SHP77 (cell line): ENCODE data around the gene TMEM119.
"Not testable (repeated sequence)": the region's sequence is repeated elsewhere in the genome, so short reads cannot be mapped to it uniquely, and the experiment has no call there.

ENCODE experiments used
- DNase-seq, 2 experiments: peaks; one replicate each; lab custom pipeline; 2025; lab: John Stamatoyannopoulos, UW

TMEM119 gene

DNA sequence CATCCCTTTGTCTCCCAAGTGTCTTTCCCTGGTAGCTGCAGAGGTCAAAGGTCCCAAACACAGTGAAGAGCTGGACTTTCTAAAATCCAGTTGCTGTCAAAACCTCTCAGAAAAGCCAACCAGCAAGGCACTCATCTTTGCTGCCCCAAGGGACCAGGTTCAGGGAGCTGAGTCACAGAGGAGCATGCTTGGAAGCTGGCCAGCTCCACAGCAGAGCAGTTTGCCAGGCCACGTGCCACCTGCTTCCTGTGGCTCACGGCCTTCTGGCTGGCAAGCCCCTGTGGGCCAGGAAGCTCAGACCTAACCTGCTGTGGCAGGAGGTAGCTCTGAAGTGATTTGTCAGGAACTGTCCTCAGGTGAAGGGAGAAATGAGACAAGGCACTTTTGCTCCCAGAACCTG is 31.9 kb downstream of the TMEM119 start:
- peak; percentile 67 to 92 for DNase-seq

- DNase-seq = no peak
These were observed 32.7 kb downstream of the TMEM119 start for GRCh38 chr12:108565146-108565545.

- DNase-seq = no peak
These were observed 33.2 kb downstream of the TMEM119 start for GRCh38 chr12:108564724-108565123.

DNA sequence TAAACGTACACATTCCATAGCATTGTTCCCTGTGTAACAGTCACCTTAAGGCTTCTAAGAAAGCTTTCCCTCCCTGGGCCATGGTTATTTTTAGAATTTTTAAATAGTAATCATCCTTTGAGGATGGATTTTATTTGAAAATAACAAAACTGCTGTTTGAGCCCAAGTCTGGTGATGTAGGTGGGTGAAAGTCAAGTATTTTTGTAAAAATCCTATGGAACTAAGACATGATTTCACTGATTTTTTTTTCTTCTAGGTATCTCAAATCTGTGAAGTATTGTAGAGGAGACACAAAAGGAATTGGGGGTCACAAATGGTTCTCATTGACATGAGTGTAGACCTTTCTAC is 34.1 kb downstream of the TMEM119 start:
- DNase-seq = no peak

- DNase-seq = peak; percentile 69 to 76
These were observed 34.6 kb downstream of the TMEM119 start for GRCh38 chr12:108563136-108563803.

GRCh38 chr12:108562348-108563135 is 35.3 kb downstream of the TMEM119 start, which contains the start of gene ISCU:
TSS of gene ISCU (plus strand) at chr12:108562596. CDS start at chr12:108562623, 27 bp downstream.
- peak; percentile 89 to 92 for DNase-seq

DNA sequence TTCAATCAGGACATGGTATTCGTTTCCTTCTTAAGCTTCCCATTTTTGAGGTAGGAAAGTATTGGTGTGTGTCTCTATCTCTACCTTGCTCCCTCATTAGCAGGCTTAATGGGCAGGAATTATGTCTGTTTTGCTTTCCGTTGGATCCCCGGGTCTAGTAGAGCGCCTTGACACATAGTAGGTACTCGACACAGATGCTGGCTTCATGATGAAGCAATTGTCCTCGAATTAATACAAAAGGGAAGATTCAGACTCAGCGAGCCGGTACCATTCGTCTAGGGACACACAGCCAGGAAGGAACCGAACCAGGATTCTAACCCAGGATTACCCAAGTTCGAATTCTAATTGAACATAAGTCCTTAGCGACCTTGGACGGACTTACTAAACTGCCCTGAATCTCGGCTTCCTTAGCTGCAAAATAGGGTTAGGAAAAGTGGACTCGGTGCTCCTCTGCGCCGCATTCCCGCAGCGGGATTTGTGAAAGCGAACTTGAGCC is 36.0 kb downstream of the TMEM119 start:
- DNase-seq = no peak

DNA sequence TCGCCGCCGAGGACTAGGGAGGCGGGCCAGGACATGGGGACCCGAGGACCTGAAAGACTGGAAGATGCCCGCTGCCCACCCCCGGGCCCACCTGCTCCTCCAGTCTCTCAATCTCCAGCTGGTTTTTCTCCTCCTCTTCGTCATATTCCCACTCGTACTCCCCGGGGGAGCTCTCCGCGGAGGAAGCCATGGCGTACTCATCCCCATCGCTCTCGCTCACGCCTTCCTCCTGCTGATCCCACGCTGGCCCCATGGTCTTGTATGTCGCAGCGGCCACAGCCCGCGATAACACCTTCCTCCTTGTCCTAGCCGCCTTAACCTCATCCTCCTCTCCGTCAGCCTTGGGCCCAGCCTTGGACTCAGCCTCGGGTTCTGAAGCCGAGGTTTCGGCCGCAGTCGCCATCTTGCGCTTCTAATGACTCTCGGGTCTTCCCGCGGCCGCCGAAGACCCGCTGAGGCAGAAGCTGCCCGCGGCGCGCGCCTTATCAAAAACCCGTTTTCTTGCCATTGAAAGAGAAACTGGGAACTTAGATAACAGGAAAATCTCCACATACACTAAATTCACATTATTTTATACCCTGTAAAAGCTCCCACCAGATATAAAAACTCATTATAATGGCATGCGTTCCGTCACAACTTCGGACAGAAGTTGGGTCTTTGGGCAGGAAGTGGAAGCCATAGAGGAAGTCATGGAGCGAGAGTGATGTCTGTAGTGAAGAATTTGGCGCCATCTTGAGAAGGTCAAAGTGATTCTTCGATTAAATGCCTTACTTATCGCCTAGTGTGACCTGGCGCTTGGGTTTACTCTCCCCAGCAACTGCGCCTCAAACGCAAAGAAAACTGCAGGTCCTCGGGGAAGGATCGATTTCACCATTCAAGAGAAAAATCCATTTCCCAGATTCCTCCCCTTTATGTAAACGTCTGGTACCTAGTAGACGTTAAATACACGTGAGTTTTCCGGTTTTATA is 36.8 kb downstream of the TMEM119 start, which contains the start of gene SART3:
Gene SART3 (minus strand): TSS at position 422 of the 968 bp plus-strand sequence. CDS start 19 bp downstream, at position 403.
- peak; percentile 75 to 82 for DNase-seq

DNA sequence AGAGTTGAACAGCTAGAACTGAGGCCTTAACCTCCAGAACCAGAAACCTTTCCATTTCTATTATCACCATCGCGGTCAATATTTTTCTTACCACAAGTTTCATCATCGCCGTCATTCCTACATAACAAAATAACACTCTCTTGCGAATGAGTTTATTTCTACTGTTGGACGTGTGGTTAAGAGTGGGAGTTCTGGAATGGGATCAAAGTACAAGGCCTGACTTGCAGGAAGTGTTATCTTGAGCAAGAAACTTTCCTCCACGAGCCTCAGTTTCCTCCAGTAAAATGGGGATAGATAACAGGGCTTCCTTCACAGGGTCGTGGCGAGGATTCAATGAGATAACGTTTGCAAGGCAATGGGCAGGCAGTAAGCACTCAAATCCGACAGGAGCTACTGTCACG is 37.6 kb downstream of the TMEM119 start:
- DNase-seq = no peak

DNA sequence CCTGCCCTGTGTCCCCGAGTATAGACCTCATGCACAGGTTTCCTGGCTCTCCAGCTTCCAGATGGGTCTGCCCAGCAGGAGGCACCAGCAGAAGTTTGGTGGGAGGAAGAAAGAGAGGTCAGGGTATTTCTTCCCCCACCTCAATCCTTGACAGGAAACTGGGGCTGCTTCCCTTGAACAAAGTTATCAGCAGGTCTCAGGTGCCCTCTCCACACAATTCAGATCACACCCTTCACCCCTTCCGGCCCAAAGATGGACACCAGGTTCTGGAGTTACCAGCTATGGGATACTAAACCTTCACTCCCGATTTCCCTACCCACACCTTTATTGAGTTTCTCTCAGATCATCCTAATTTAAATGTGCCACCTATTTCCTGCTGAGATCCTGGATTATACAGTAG is 38.1 kb downstream of the TMEM119 start:
- DNase-seq = no peak

DNA sequence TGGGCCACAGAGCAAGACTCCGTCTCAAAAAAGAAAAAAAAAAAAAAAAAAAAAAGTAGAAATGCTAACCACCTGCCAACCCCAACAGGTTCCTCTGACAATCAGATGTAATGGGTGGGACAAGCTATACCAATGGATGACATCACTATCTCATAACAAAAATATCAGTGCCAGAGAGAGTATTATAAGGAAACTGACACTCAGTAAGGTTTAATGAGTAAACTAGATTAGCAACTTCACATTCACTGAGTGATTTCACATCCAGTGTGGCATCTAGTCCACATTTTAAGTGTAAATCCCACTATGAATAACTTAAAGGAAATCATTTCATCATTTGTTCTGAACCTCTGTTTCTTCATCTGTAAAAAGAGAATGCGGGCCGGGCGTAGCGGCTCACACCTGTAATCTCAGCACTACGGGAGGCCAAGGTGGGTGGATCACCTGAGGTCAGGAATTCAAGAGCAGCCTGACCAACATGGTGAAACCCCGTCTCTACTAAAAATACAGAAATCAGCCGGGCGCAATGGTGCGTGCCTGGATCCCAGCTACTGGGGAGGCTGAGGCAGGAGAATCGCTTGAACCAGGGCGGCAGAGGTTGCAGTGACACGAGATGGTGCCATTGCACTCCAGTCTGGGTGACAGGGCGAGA is 38.8 kb downstream of the TMEM119 start:
- DNase-seq = no peak

DNA sequence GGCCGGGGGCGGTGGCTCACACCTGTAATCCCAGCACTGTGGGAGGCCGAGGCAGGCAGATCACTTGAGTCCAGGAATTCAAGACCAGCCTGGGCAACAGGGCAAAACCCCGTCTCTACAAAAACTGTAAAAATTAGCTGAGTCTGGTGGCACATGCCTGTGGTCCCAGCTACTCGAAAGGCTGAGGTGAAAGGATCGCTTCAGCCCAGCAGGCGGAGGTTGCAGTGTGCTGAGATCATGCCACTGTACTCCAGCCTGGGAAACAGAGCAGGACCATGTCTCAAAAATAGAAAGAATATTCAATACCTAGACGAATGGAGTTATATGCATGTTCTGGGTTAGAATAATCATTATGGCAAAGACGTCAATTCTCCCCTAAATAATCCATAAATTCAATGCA is 42.5 kb downstream of the TMEM119 start:
- not testable (repeated sequence) for DNase-seq

GRCh38 chr12:108553799-108554198 is 44.1 kb downstream of the TMEM119 start:
- DNase-seq = no peak

DNA sequence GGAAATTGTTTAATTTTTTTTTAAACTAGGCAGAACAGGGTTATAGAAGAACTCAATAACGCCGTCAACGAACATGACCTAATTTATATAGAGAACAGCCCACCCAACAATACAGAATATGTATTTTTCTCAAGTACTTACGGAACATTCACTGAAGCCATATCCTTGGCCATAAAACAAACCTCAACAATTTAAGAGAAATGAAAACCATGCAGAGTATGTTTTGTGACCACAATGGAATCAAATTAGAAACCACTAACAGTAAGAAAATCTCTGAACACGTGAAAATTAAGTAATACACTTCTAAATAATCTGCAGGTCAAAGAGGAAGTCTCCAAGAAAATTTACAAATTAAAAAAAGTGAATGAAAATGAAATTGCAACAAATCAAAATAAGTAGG is 46.3 kb downstream of the TMEM119 start:
- no peak for DNase-seq

DNA sequence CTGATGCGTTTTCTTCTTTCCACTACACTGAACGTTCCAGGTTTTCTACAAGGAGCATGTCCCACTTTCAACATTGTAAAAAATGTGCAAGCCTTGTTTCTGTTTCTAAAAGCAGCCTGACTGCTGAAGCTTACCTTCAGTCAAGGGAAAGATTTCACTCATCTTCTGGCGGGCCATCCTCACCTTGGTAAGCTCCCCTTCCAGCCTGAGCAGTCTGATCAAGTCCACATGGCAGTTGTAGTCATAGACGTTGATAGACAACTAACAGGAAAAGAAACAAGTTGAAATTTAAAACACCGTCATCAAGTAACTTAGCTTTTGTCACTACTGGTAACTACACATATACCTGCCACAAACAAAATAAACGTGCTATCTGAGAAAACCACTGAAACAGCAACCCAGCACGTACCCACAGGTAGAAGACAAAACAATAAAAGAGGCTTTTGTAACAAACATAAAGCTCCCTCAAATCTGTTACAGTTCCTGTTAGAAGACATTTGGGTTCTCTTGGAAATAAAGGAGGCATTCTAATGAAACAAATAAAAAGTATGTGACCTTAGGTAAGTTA is 48.8 kb downstream of the TMEM119 start:
- no peak for DNase-seq

DNA sequence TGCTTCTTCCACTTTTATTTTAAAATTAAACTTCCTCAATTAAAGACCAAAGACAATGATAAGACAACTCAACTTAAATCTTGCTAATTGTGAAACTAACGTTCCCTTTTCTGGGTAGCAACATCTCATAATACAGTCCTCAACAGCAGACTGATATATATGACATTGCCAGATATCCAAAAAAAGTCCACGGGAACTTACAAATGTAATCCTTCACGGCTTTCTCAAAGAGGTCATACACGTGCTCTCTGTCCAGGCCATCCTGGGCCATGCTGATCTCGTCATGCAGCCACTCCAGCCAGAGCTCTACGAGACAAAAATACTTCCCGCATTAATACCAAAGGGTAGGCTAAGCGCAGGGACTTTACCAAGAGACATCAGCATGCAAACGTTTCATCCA is 50.2 kb downstream of the TMEM119 start:
- no peak for DNase-seq

- no peak for DNase-seq
These were observed 54.2 kb downstream of the TMEM119 start for GRCh38 chr12:108543652-108544051.

DNA sequence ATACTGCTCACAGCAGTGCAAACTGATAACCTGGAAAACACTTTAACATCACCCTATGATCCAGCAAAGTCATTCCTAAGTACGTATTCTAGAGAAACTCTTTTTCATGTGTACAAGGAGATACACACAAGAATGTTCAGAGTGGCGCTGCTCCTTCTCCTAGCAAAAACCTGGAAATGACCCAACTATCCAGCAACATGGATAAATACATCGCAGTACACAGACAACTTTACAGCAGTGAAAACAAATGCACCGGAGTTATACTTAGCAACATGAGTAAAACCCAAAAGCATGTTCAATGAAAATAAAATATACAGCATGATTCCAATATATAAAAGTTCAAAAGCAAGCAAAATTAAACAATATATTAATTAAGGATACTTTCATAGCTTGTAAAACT is 55.6 kb downstream of the TMEM119 start:
- DNase-seq = no peak
